ENCODE results near the gene RNU1-3. TPM values are rescaled to one million over a fixed set of nuclear protein-coding genes. Genes with fewer than 3 reads are reported as not detected.
"Not testable (repeated sequence)": the region's sequence is repeated elsewhere in the genome, so short reads cannot be mapped to it uniquely, and the experiment has no call there.

Gene RNU1-3
- total and polyA plus RNA-seq, 4 donors: under 0.01 to 16.7 (median under 0.01) TPM; not detected in 1

- TF ChIP-seq NR2F2 (IDR thresholded peaks at IDR 0.05) (no peak), TAF1 (conservative IDR thresholded peaks at IDR 0.05) (no peak), RXRA (IDR thresholded peaks at IDR 0.05) (no peak)
Observed at GRCh38 chr1:16621300-16621658, 45.5 kb downstream of the RNU1-3 start (continued).

- H3K27ac ChIP-seq (ENCODE audit: low read depth in 1 of 2, low read length in 2 of 2); H3K9me3 ChIP-seq (ENCODE audit: control insufficient read depth in 4 of 4, low read length in 3 of 4); H3K4me3 ChIP-seq (ENCODE audit: low read depth in 1 of 3, low read length in 3 of 3); H3K27me3 ChIP-seq (ENCODE audit: control insufficient read depth in 4 of 4, insufficient read depth in 4 of 4, low read length in 3 of 4); DNase-seq (ENCODE audit: low spot score); H3K9ac ChIP-seq (ENCODE audit: low read depth in 1 of 2, low read length in 2 of 2): not testable (repeated sequence)
- H3K36me3 ChIP-seq (ENCODE audit: control insufficient read depth in 4 of 4, insufficient read depth in 3 of 4, low read depth in 1 of 4, low read length in 3 of 4): peaks cover 10 to 69% (median 35%) of the 10 kb centered on the region in 4 donors
- H3K4me1 ChIP-seq (ENCODE audit: control insufficient read depth in 4 of 4, insufficient read depth in 4 of 4, low read length in 3 of 4): peaks cover 0 to 21% (median 20%) of the 10 kb centered on the region in 4 donors
- 89% methylated on average over 21 of the region's 21 CpGs for WGBS
Observed at GRCh38 chr1:16619803-16620501, 46.8 kb downstream of the RNU1-3 start.

- no peak overlapping the region for H3K27ac ChIP-seq (ENCODE audit: low read depth in 1 of 2, low read length in 2 of 2)
- TF ChIP-seq REST (IDR thresholded peaks at IDR 0.05): no peak
- no peak for TF ChIP-seq MAX (IDR thresholded peaks at IDR 0.05)
- no peak for TF ChIP-seq RAD21 (IDR thresholded peaks at IDR 0.05)
- no peak for TF ChIP-seq TAF1 (conservative IDR thresholded peaks at IDR 0.05)
- TF ChIP-seq CTCF (IDR thresholded peaks at IDR 0.05; ENCODE audit: low read depth, low read length, missing input control): no peak
- no peak for TF ChIP-seq YY1 (IDR thresholded peaks at IDR 0.05)
- TF ChIP-seq ZBTB33 (IDR thresholded peaks at IDR 0.05): no peak
- TF ChIP-seq GABPA (IDR thresholded peaks at IDR 0.05 in 1 of 2, conservative IDR thresholded peaks at IDR 0.05 in 1 of 2): no peak
- TF ChIP-seq ATF3 (IDR thresholded peaks at IDR 0.05): no peak
- TF ChIP-seq HNF4A (conservative IDR thresholded peaks at IDR 0.05): no peak
- no peak for TF ChIP-seq FOXA2 (IDR thresholded peaks at IDR 0.05)
- no peak for TF ChIP-seq HNF4G (IDR thresholded peaks at IDR 0.05)
- 86% methylated on average over 15 of the region's 15 CpGs for WGBS
- H3K4me1 ChIP-seq (ENCODE audit: control insufficient read depth in 4 of 4, insufficient read depth in 4 of 4, low read length in 3 of 4): peaks cover under 1 to 15% (median 14%) of the 10 kb centered on the region in 4 donors
- no peak for DNase-seq (ENCODE audit: low spot score)
- no peak overlapping the region for H3K9ac ChIP-seq (ENCODE audit: low read depth in 1 of 2, low read length in 2 of 2)
- H3K9me3 ChIP-seq (ENCODE audit: control insufficient read depth in 4 of 4, low read length in 3 of 4): no peaks in the 10 kb centered on the region
- no peaks in the 10 kb centered on the region for H3K27me3 ChIP-seq (ENCODE audit: control insufficient read depth in 4 of 4, insufficient read depth in 4 of 4, low read length in 3 of 4)
- peaks cover 5 to 59% (median 32%) of the 10 kb centered on the region in 4 donors for H3K36me3 ChIP-seq (ENCODE audit: control insufficient read depth in 4 of 4, insufficient read depth in 3 of 4, low read depth in 1 of 4, low read length in 3 of 4)
- H3K4me3 ChIP-seq (ENCODE audit: low read depth in 1 of 3, low read length in 3 of 3): no peak overlapping the region
Observed at GRCh38 chr1:16618719-16619118, 48.0 kb downstream of the RNU1-3 start.

Data from liver (tissue), 9 donors.